Left ventricle myocardium inferior (tissue), 1 donor: ENCODE measurements around the gene SSTR3. TPM values are rescaled to one million over a fixed set of nuclear protein-coding genes. Genes with fewer than 3 reads are reported as not detected.

Experiments
- DNase-seq: peaks from one replicate; pipeline ENCODE4 v3.0.0-alpha.2; 2020
- H3K27ac ChIP-seq: fragments of 200-600 bp; replicated peaks from 2 replicates; pipeline ENCODE4 v1.8.0; 2021
- H3K27me3 ChIP-seq: fragments of 200-600 bp; 2 replicates; pipeline ENCODE4 v1.8.0; 2021; ENCODE audit warnings: low read depth
- H3K36me3 ChIP-seq: fragments of 200-600 bp; 2 replicates; pipeline ENCODE4 v1.8.0; 2021
- H3K4me1 ChIP-seq: fragments of 200-600 bp; 2 replicates; pipeline ENCODE4 v1.8.0; 2021
- H3K4me3 ChIP-seq: fragments of 200-600 bp; 2 replicates; pipeline ENCODE4 v1.8.0; 2021; ENCODE audit warnings: mild to moderate bottlenecking, moderate library complexity
- H3K9me3 ChIP-seq: fragments of 200-600 bp; replicated peaks from 2 replicates; pipeline ENCODE4 v1.8.0; 2021
- intact Hi-C: fragments of 100-400 bp; cut with micrococcal nuclease; formaldehyde crosslinking; loops from one replicate; pipeline ENCODE4 v1.11.0; 2022
- total RNA-seq: library from RNA; stranded (reverse); fragmentation: NEBNext Ultra II Directional; extraction: Animal tissue kit (Norgen Biotek cat#: 25700); gene quantifications from one replicate; pipeline ENCODE4 v1.2.1, GENCODE V29; 2021
- TF ChIP-seq, protein P1 (sequence below): fragments of 200-600 bp; IDR thresholded peaks from 2 replicates; pipeline ENCODE4 v1.8.0; 2021; ENCODE audit warnings: antibody characterized with exemption, mild to moderate bottlenecking, borderline replicate concordance
- donor health status: DM: no; HTN: yes; CAD: no; lungs with severe emphysema.

Gene SSTR3
- total RNA-seq, 1 donor from 2014 or later: not detected

GRCh38 chr22:37169947-37170688 lies 42.2 kb downstream of the SSTR3 start:
- no peak for DNase-seq
- TF ChIP-seq, protein P1, sequence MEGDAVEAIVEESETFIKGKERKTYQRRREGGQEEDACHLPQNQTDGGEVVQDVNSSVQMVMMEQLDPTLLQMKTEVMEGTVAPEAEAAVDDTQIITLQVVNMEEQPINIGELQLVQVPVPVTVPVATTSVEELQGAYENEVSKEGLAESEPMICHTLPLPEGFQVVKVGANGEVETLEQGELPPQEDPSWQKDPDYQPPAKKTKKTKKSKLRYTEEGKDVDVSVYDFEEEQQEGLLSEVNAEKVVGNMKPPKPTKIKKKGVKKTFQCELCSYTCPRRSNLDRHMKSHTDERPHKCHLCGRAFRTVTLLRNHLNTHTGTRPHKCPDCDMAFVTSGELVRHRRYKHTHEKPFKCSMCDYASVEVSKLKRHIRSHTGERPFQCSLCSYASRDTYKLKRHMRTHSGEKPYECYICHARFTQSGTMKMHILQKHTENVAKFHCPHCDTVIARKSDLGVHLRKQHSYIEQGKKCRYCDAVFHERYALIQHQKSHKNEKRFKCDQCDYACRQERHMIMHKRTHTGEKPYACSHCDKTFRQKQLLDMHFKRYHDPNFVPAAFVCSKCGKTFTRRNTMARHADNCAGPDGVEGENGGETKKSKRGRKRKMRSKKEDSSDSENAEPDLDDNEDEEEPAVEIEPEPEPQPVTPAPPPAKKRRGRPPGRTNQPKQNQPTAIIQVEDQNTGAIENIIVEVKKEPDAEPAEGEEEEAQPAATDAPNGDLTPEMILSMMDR: no peak
- Histone ChIP-seq H3K4me3 (no peak overlapping the region), H3K27me3 (peaks cover 6% of the 10 kb centered on the region), H3K4me1 (peaks cover 14% of the 10 kb centered on the region), H3K27ac (no peak overlapping the region), H3K36me3 (no peaks in the 10 kb centered on the region), H3K9me3 (no peaks in the 10 kb centered on the region)
- intact Hi-C loops: no loop called here

GRCh38 chr22:37169406-37169805 lies 42.9 kb downstream of the SSTR3 start:
- TF ChIP-seq, protein P1: no peak
- peaks cover 6% of the 10 kb centered on the region for H3K27me3 ChIP-seq
- H3K9me3 ChIP-seq: no peaks in the 10 kb centered on the region
- H3K36me3 ChIP-seq: no peaks in the 10 kb centered on the region
- intact Hi-C loops: no loop called here
- H3K27ac ChIP-seq: no peak overlapping the region
- DNase-seq: no peak
- H3K4me3 ChIP-seq: no peak overlapping the region
- peaks cover 13% of the 10 kb centered on the region for H3K4me1 ChIP-seq

GRCh38 chr22:37167981-37168647 lies 44.2 kb downstream of the SSTR3 start:
- Histone ChIP-seq H3K36me3 (no peaks in the 10 kb centered on the region), H3K27ac (no peak overlapping the region), H3K9me3 (no peaks in the 10 kb centered on the region), H3K4me1 (peaks cover 13% of the 10 kb centered on the region), H3K27me3 (peaks cover 13% of the 10 kb centered on the region), H3K4me3 (no peak overlapping the region)
- intact Hi-C loops: no loop called here
- DNase-seq: no peak
- TF ChIP-seq, protein P1: no peak

DNA sequence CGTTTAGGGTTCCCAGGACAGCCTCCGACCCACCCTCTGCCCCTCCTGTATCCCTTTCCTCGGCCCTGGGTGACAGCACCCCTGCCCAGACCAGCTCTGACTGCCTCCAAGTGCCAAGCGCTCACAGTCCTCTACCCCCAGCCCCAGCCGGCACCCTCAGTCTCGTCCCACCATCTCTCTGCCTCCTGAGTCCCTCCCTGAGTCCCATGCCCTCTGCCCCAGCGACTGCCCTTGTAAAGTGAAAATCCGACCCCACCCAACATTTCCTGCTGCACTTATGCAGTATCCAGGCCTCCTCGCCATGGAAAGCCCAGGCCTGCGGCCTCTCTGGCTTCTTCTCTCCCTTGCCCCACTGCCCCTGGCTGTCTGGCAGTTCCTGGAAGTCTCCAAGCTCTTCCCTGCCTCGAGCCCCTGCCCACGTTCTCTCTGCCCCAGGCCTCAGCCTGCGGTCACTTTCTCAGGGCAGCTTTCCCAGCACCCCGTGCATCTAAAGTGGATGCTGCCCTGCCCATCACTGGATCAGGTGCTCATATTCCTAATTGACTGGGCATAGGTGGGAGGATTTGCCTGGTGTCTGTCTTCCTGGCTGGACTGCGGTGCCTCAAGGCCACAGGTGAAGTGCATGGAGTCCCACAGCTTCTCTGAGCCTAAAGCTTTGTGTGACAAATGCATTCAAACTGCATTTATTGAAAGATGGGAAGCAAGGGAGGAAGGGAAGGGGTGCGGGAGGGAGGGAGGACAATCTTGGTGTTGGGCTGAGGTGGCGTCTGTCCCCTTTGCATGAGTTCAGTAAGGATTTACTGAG lies 44.9 kb downstream of the SSTR3 start:
- H3K4me3 ChIP-seq: peak overlapping the region; percentile 31
- TF ChIP-seq, protein P1: no peak
- H3K9me3 ChIP-seq: no peaks in the 10 kb centered on the region
- peak overlapping the region; percentile 33 for H3K27ac ChIP-seq
- H3K27me3 ChIP-seq: peaks cover 20% of the 10 kb centered on the region
- H3K4me1 ChIP-seq: peaks cover 13% of the 10 kb centered on the region
- intact Hi-C loops: no loop called here
- no peaks in the 10 kb centered on the region for H3K36me3 ChIP-seq
- DNase-seq: peak; percentile 16

DNA sequence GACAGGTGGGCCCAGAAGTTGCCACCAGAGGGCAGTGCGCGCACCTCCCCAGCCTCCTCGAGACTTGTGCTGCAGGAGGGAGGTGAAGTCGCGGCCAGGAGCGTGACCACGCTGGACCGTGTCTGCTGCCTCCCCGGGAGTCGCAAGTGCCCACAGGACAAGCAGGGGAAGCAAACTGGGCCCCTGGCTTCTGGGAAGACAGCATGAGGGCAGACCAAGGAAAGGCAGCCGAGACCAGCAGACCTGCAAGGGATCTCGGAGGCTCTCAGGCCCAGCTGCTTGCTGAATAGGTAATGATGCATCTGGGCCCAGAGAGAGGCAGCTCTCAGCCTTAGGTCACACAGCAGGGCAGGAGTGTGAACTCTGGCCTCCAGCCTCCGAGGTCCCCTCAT lies 45.6 kb downstream of the SSTR3 start:
- peak; percentile 88 for DNase-seq
- Histone ChIP-seq H3K4me1 (peaks cover 13% of the 10 kb centered on the region), H3K9me3 (peaks cover under 1% of the 10 kb centered on the region), H3K27ac (peak overlapping the region; percentile 33), H3K4me3 (peak overlapping the region; percentile 31), H3K27me3 (peaks cover 22% of the 10 kb centered on the region), H3K36me3 (no peaks in the 10 kb centered on the region)
- intact Hi-C loops: no loop called here
- TF ChIP-seq, protein P1: peak; percentile 96
